ENCODE results near the gene ZC3H7B.
A peak's percentile ranks its signal among the peaks of the same experiment; 100 is the strongest.
"Not testable (repeated sequence)": the region's sequence is repeated elsewhere in the genome, so short reads cannot be mapped to it uniquely, and the experiment has no call there.

The ZC3H7B gene

DNA sequence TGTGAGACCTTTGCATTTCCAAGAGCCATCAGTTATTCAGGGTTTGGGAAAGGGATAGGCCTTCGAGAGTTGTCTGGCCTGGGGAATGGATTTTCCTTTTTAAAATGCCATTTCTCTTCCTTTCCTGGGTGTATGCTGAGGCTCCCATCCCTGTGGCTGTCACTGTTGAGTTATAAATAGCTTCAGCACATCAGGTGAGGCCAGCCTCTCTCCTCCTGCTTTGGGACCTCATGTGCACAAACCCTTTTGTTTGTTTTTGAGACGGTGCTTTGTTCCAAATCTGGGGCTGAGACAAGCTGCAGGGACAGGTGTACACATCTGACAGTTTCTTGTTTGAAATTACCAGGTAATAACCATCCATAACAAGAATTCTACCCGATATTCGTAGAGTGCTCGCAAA, 81.8 kb downstream of the ZC3H7B start:
- no peak for DNase-seq

DNA sequence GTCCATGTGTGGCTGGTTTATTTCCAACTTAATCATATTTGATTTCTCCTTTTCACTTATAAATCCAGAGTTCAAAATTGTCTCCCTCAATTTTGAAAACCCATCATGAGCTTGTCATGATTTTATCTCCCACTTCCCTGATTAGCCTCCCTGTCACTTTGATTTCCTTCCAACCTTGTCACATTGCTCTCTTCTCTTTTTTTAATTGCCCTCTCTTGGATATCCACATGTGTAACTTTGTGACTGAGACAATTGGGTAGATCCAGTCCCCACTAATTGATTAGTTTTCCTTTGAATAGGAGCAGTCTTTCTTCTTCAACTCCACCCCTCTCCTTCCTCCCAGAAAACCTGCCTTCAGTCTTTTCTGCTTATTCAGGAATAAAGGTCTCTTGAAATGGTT, 82.8 kb downstream of the ZC3H7B start:
- DNase-seq = no peak

DNA sequence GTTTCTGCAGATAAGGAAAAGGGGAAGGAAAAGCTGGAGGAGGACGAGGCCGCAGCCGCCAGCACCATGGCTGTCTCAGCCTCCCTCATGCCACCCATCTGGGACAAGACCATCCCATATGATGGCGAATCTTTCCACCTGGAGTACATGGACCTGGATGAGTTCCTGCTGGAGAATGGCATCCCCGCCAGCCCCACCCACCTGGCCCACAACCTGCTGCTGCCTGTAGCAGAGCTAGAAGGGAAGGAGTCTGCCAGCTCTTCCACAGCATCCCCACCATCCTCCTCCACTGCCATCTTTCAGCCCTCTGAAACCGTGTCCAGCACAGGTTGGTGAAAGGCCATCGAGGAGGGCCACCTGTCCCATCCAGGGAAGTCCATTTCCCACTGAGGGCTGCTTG, 86.0 kb downstream of the ZC3H7B start:
- no peak for DNase-seq

DNA sequence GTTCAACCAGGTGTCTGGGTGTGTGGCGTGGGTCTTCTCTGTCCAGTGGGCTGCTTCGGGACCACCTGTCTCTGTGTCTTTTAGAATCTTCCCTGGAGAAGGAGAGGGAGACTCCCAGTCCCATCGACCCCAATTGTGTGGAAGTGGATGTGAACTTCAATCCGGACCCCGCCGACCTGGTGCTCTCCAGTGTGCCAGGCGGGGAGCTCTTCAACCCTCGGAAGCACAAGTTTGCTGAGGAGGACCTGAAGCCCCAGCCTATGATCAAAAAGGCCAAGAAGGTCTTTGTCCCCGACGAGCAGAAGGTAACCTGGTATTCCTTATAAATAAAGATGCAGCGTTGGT, 92.7 kb downstream of the ZC3H7B start:
- DNase-seq = no peak

DNA sequence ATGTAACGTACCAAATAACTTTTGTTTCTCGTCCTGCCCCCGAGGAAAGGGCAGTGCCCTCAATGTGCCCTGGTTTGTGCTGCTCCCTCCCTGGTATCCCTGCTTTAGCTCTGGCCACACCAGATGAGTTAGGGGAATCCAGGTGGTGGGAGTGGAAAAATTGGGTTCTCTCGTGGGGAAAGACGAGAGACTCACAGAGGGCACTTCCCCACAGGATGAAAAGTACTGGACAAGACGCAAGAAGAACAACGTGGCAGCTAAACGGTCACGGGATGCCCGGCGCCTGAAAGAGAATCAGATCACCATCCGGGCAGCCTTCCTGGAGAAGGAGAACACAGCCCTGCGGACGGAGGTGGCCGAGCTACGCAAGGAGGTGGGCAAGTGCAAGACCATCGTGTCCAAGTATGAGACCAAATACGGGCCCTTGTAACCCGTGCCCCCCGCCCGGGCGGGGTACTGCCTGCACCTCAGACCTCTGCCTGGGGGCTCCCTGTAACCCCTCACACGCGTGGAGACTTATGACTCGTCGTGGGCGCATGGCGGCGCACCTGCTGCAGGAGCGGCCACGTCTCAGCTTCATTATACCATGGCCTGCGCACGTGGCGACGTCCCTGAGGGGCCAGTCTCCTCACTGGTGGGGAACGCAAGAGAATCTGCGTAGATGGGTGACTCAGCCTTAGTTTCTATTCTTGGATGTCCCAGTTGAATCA, 94.4 kb downstream of the ZC3H7B start:
- DNase-seq = no peak

DNA sequence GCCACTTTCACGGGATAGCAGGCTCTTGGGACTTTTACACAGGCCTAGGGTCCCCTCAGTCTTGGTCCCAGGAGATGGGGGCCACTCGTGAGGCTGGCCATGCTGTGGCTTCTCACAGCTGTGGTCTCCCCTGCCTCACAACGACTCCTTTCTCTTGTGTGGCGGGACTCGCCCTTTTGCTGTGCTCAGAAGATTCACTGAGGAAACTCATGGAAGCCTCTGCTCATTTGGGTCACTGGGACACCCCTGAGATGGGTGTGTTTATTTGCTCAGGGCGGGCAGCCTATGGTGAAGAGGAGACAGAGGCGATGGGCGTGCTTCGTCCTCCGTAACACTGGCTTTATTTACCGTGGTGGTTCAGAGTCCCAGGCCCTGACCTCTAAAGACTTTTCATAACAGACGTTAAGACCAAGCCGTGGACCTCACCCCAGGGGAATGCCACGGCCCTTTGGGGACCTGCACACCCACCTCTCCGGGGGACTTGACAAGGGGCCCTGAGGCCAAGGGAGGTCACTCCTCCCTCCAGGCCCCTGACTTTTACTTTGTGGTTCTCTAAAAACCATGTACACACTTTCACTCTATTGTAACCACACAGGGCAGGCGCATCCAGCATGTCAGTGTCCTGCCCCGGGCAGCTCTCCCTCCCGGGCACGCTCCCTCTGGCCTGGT, 96.0 kb downstream of the ZC3H7B start:
- DNase-seq = no peak

DNA sequence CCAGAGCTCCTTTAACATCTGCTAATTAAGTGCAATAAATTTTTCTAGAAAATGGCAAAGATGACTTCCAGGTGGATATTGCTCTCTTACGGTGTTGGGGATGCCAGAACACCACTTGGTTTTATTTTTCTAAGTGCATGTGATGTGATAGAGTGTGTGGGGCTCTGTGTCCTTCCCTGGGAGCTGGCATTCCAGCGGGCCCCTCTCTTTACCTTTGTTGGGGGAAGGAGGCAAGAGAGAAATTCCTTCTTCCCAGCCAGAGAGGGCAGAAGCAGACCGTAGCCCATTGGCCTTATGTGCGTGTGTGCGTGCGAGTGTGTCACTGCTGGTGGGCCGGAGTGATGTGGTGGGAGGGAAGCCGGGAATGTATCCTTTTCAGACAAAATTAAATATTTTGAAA, 97.6 kb downstream of the ZC3H7B start:
- DNase-seq = no peak

DNA sequence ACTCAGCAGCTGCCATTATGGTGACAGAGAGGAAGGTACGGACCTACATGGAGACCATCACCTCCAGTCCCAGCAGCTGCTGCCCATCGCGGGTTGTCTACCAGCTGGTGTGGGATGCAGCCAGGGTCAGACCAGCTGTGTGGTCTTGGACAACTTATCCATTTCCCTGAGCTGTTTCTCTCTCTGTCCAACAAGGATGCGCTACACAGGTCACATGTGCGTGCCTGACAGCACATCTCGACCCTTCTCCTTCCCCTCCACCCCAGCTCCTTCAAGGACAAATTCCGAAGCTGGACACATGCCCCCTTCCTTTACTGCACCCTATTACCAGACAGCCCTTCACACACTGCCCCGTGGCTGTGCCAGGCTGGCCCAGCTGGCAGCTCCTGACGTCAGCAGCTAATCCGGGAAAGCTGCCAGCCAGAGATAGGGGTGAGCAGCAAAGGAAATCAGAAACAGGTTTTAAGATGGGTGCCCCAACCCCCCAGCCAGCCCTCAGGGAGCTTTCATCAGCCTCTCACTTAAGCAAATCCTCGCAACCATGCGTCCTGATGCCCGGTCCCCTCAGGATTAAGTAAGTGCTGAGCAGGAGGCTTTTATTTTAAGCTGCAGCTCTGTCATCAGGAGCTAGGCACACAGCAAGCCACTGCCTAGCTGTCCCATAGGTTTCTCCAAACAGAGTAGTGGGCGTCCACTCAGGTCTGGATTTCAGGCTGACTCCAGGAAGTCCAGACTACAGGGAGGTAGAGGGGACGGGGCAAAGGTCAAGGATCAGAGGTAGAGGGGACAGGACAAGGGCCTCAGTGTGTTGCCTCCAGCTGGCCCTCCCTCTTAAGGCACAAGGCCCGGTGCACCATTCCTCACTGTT, 100.7 kb downstream of the ZC3H7B start:
- DNase-seq = no peak

DNA sequence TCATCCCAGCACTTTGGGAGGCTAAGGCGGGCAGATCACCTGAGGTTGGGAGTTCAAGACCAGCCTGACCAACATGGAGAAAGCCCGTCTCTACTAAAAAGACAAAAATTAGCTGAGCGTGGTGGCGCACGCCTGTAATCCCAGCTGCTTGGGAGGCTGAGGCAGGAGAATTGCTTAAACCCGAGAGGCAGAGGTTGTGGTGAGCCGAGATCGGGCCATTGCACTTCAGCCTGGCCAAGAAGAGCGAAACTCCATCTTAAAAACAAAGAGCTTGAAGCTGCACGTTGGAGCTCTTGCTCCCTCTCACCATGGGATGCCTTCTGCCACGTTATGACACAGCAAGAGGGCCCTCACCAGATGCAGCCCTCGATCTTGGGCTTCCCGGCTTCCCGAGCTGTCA, 101.5 kb downstream of the ZC3H7B start:
- not testable (repeated sequence) for DNase-seq

DNA sequence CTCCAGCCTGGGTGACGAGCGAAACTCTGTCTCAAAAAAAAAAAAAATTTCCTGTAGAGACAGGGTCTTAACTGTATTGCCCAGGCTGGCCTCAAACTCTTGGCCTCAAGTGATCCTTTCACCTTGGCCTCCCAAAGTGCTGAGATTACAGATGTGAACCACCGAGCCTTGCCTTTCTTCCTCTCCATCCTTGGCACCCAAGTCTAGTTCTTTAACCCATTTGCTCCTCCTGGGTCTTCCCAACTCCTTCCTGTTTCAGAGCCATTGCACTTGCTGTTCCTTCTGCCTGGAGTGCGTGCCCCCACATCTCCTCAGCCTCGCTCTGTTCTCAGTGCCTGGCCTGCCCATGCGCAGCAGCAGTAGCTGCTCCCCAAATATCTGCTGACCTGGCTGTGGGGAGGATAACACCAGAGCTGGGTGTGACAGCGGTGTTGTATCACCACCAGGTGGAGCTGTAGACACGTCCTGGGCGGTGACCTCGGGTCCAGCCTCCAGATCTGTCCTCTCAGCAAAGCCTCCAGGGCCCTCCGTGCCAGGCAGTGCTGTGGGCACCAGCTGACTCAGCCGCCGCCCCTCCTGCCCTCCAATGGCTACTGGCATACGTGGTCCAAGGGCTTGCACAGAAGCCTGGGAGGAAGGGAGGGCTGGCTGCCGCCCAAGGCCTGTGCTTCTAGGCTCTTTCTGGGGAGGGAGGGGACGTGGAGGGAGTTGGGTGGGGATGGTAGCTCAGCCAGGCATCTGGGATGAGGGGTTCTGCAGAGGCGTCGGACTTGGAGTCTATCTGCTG, 102.4 kb downstream of the ZC3H7B start:
- peak; percentile 57 for DNase-seq

DNA sequence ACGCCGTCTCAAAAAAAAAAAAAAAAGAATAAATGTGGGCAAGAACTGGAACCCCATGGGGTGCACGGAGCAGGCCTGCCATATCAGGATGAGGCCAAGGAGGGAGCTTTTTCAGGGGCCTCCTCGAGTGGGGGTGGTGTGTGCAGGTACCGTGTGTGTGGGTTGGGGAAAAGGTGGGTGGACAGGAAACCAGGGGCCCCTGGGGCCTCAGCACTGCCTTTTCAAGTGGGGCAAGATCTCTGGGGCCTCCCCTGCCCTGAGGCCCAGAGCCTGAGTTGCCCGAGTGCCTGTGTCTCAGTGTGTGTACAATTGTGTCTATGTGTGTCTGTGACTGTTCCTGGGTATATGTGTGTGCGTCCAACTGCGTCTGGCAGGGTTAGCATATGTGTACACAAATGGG, 104.3 kb downstream of the ZC3H7B start:
- DNase-seq = no peak

DNA sequence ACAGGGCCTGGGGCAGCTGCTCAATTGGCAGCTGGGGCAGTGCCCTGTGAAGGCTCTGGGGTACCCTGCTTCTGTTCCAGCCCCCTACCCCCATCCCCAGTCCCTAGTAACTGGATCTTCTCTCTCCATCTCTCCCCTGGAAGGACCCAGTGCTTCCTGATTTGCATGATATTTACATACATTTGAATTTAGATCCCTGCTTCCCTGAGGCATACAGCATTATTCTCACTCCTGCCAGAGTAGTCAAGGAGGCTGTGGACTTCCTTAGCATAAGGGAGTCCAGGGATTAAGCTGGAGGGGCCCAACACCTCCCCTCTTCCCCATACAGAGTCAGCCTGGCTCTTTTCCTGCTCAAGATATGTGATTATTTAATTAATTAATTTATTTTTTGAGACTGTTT, 105.1 kb downstream of the ZC3H7B start:
- DNase-seq = no peak

DNA sequence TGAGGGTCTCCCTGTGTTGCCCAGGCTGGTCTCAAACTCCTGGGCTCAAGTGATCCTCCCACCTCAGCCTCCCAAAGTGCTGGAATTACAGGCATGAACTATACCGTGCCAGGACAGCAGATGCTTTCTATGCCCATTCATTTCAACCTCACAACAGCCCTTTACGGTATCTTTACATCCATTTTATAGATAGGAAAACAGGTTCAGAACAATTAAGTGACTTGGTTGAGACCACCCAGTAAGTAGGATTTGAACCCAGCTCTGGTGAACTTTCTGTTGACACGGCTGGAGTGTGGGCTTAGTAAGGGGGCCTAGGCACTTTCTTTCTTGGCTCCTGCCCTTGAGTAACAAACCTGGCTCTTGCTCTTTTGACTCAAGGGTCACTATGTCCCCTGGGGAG, 106.1 kb downstream of the ZC3H7B start:
- no peak for DNase-seq

DNA sequence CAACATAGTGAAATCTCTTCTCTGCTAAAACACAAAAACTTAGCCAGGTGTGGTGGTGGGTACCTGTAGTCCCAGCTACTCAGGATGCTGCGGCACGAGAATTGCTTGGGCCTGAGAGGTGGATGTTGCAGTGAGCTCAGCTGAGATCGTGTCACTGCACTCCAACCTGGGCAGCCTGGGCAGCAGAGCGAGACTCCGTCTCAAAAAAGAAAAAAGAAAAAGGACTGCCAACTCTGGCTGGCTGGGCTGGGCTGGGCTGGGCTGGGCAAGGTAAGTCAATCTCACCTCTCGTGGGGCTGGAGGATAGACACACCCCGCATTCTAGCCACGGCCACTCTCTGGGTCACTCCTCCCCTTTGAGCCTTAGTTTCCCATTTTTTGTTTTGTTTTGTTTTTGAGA, 107.3 kb downstream of the ZC3H7B start:
- DNase-seq = no peak

All from NCI-H510A (cell line).